ENCODE results near the gene JMJD1C. TPM values are rescaled to one million over a fixed set of nuclear protein-coding genes. Genes with fewer than 3 reads are reported as not detected.

JMJD1C gene
- total and polyA plus RNA-seq, 12 donors, result 14.4 to 70.4 (median 39.2) TPM

DNA sequence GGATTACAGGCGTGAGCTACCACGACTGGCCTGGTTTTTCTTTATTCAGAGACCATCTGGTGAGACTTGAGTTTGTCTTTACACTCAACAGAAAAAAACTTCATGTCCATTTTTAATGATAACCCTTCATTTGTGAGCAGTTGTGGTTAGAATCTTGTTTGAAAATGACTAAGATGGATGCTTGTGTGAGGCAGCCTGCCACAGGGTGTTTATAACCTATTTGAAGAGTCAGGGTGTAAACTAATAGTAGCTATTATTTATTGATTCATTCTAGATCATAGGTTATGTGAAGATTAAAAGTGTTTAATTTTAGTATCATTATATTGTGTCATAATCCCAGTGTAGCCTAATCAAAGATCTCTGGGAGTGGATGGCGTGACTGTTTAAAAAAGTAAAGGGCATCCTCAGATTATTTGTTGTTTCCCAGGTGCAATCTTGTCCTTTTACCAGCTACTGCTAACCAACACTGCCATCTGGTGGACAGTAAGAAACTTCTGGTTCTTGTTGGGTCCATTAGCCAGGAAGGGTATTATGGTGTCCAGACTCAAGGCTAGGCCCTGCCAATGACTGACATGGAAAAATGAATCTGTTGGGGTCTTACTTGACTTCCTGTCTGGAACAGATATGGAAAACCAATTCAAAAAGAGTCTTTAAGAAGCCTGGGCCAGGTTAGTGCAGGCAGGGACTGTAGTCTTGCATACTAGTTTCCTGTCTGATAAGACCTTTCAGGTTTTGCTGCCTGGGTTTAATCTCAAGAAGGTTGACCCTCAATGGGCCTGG lies 307.7 kb downstream of the JMJD1C start:
- DNase-seq, result peak in 1 of 2 donors; percentile 28
- intact Hi-C loops (cut with DNase I), result loop anchor here (1.0 to 10.0 kb wide), 15 partner anchors 63 to 723 kb away; partner anchors contain the start of gene EGR2 (in 6 of the 10)
- peak; percentile 67 to 77 (median 71) for ATAC-seq
- peaks cover 0 to 24% (median 13%) of the 10 kb centered on the region in 9 donors for H3K4me1 ChIP-seq
- H3K36me3 ChIP-seq, result peaks cover 0 to 30% (median 9%) of the 10 kb centered on the region in 9 donors
- H3K4me3 ChIP-seq, result no peak overlapping the region
- no peaks in the 10 kb centered on the region for H3K9me3 ChIP-seq
- TF ChIP-seq, protein P1, sequence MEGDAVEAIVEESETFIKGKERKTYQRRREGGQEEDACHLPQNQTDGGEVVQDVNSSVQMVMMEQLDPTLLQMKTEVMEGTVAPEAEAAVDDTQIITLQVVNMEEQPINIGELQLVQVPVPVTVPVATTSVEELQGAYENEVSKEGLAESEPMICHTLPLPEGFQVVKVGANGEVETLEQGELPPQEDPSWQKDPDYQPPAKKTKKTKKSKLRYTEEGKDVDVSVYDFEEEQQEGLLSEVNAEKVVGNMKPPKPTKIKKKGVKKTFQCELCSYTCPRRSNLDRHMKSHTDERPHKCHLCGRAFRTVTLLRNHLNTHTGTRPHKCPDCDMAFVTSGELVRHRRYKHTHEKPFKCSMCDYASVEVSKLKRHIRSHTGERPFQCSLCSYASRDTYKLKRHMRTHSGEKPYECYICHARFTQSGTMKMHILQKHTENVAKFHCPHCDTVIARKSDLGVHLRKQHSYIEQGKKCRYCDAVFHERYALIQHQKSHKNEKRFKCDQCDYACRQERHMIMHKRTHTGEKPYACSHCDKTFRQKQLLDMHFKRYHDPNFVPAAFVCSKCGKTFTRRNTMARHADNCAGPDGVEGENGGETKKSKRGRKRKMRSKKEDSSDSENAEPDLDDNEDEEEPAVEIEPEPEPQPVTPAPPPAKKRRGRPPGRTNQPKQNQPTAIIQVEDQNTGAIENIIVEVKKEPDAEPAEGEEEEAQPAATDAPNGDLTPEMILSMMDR (IDR thresholded peaks at IDR 0.05), result peak; percentile 55 to 89 (median 84)
- H3K27me3 ChIP-seq, result no peaks in the 10 kb centered on the region
- 73% methylated on average over 3 of the region's 3 CpGs for WGBS, 2 donors
- H3K27ac ChIP-seq, result no peak overlapping the region

DNA sequence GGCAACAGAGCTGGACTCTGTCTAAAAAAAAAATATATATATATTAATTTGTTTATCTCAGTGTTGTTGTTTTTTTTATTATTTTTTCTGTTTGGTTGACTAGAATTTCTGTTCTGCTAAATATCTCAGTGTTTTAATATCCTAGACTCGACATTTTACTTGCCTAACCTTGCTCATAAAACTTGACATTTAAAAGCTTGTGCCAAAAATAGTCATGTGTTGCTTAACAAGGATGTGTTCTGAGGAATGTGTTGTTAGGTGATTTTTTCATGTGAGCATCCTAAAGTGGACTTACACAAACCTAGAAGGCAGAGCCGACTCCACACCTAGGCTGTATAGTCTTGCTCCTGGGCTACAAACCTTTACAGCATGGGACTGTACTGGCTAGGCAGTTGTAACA lies 309.5 kb downstream of the JMJD1C start:
- H3K9me3 ChIP-seq, result no peaks in the 10 kb centered on the region
- TF ChIP-seq, protein P1 (IDR thresholded peaks at IDR 0.05), result no peak
- no peaks in the 10 kb centered on the region for H3K27me3 ChIP-seq
- intact Hi-C loops (cut with DNase I), result loop anchor here (2.0 to 10.0 kb wide), 13 partner anchors 61 to 721 kb away; partner anchors contain the start of gene EGR2 (in 6 of the 10)
- H3K4me3 ChIP-seq, result no peak overlapping the region
- 77 to 88% methylated on average over 2 of the region's 2 CpGs for WGBS, 2 donors
- no peak overlapping the region for H3K27ac ChIP-seq
- H3K4me1 ChIP-seq, result peaks cover 0 to 24% (median 13%) of the 10 kb centered on the region in 9 donors
- H3K36me3 ChIP-seq, result peaks cover 0 to 48% (median 20%) of the 10 kb centered on the region in 9 donors
- ATAC-seq (no peak), DNase-seq (no peak)

DNA sequence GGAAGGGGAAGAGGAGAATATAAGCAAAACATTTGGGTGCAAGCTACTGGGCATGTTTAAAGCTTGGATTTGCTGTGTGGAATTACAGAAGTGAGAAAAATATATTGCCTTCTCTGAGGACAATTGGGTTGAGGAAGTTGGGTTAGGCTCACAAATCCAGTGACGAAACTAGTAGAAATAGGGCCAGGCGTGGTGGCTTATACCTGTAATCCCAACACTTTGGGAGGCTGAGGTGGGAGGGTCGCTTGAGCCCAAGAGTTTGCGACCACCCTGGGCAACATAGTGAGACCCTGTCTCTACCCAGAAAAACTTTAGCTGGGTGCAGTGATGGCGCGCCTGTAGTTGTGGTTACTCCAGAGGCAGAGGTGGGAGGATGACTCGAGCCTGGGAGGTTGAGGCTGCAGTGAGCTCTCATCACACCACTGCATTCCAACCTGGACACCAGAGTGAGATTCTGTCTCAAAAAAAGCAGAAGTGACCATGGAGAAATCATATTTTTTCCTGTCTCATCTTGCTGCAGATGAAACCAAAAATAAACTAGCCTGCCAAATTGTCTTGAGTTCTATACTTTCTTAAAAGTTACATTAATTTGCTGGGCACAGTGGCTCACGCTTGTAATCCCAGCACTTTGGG lies 310.3 kb downstream of the JMJD1C start:
- intact Hi-C loops (cut with DNase I), result loop anchor here (2.0 to 10.0 kb wide), 13 partner anchors 61 to 721 kb away; partner anchors contain the start of gene EGR2 (in 6 of the 10)
- Histone ChIP-seq H3K4me1 (peaks cover 0 to 24% (median 13%) of the 10 kb centered on the region in 9 donors), H3K27ac (peak overlapping the region in 1 of 10 donors; percentile 13), H3K27me3 (no peaks in the 10 kb centered on the region), H3K36me3 (peaks cover 0 to 55% (median 20%) of the 10 kb centered on the region in 9 donors), H3K4me3 (no peak overlapping the region), H3K9me3 (no peaks in the 10 kb centered on the region)
- TF ChIP-seq, protein P1 (IDR thresholded peaks at IDR 0.05), result no peak
- 94 to 97% methylated on average over 8 of the region's 8 CpGs for WGBS, 2 donors
- DNase-seq, result no peak
- no peak for ATAC-seq

Measured in heart right ventricle (tissue), 16 donors.